ENCODE data around the gene ACTL9. TPM values are rescaled to one million over a fixed set of nuclear protein-coding genes. Genes with fewer than 3 reads are reported as not detected.
A peak's percentile ranks its signal among the peaks of the same experiment; 100 is the strongest.

ACTL9 gene
- total RNA-seq, 4 donors from 2014 or later = not detected

DNA sequence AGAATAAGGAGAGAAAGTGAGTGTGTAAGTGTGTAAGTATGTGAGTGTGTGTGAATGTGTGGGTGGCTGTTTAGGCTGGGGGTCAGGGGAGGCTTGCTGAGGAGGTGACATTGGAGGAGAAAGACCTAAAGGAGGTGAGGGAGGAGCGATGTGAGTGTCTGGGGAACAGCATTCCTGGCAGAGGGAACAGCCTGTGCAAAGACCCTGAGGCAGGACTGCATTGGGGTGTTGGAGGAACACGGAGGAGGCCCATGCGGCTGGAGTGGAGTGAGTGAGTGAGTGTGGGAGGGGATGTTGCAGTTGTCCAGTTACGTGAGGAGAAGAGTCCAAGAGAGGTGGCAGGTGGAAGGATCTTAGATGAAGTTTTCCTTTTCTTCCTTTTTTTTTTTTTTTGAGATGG is 36.3 kb downstream of the ACTL9 start:
- Histone ChIP-seq H3K36me3 (no peaks in the 10 kb centered on the region), H3K9me3 (no peaks in the 10 kb centered on the region), H3K4me3 (no peak overlapping the region), H3K27me3 (no peaks in the 10 kb centered on the region), H3K27ac (no peak overlapping the region), H3K4me1 (no peaks in the 10 kb centered on the region)
- TF ChIP-seq POLR2A (IDR thresholded peaks at IDR 0.05) = no peak
- no peak for TF ChIP-seq CTCF (IDR thresholded peaks at IDR 0.05)
- no peak for DNase-seq

- Histone ChIP-seq H3K36me3 (no peaks in the 10 kb centered on the region), H3K4me1 (peaks cover 0 to 5% (median 2%) of the 10 kb centered on the region in 4 donors), H3K27me3 (no peaks in the 10 kb centered on the region), H3K9me3 (no peaks in the 10 kb centered on the region), H3K27ac (no peak overlapping the region), H3K4me3 (no peak overlapping the region)
- no peak for DNase-seq
- no peak for TF ChIP-seq POLR2A (IDR thresholded peaks at IDR 0.05)
- no peak for TF ChIP-seq CTCF (IDR thresholded peaks at IDR 0.05)
Observed at GRCh38 chr19:8659905-8660304, 38.7 kb downstream of the ACTL9 start.

- H3K27ac ChIP-seq = no peak overlapping the region
- no peaks in the 10 kb centered on the region for H3K9me3 ChIP-seq
- no peak for DNase-seq
- H3K36me3 ChIP-seq = no peaks in the 10 kb centered on the region
- H3K27me3 ChIP-seq = no peaks in the 10 kb centered on the region
- no peak overlapping the region for H3K4me3 ChIP-seq
- no peak for TF ChIP-seq POLR2A (IDR thresholded peaks at IDR 0.05)
- H3K4me1 ChIP-seq = peaks cover 0 to 8% (median 2%) of the 10 kb centered on the region in 4 donors
Observed at GRCh38 chr19:8657869-8658268, 40.7 kb downstream of the ACTL9 start.

DNA sequence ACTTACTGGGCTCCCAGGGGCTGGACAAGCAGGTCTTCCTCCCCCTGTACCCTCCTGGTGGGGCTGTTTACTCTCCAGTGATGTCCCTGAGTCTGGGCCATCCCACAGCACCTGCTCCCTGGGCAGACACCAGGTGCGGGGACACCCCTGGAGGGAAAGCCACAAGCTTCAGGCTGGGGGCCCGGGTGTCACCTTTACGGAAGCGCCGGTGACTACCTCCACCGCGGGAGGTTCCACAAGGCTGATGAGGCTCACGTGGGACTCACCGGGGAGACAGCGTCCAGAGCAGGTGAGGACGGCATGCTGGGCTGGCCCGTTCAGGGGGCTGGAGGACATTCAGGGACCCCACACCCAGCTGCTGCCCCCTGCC is 43.3 kb downstream of the ACTL9 start:
- TF ChIP-seq POLR2A (IDR thresholded peaks at IDR 0.05) (no peak), CTCF (IDR thresholded peaks at IDR 0.05) (no peak)
- Histone ChIP-seq H3K4me3 (no peak overlapping the region), H3K4me1 (peaks cover 0 to 8% (median 2%) of the 10 kb centered on the region in 4 donors), H3K27me3 (no peaks in the 10 kb centered on the region), H3K9me3 (no peaks in the 10 kb centered on the region), H3K36me3 (no peaks in the 10 kb centered on the region), H3K27ac (no peak overlapping the region)
- no peak for DNase-seq

DNA sequence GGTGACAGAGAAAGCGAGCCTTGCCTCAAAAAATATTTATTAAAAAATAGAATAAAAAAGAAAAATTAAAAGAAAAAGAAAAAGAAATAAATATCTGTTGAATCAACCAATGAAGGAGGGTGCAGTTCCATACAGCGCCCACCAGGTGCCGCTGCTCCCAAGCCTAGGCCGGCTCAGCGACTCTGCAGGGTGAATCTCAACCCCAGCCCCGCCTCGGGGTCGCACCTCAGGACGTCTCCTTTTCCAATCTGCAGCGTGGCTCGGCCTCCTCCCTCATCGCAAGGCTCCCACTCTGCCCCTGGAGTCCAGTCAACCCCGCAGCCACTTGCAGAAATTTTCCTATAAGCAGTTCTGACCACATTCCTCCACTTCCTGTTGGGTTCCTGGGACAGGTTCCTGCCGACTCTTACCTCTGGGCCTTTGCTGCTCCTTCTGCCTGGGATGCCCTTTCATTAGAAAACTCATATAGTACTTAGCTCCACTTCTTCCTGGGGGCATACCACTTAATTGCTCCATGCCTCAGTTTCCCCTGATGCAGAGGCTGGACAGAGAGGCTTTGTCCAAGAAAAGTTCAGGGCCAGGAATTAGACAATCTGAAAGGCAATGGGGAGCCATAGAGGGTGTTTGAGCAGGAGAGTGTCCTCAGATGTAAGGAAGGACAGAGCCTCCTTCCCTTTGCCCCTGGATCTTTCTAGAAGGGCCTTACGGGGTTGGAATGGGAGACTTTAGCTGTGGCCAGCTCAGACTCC is 43.8 kb downstream of the ACTL9 start:
- no peaks in the 10 kb centered on the region for H3K9me3 ChIP-seq
- DNase-seq = peak in 2 of 3 donors; percentile 71 to 82
- no peak for TF ChIP-seq POLR2A (IDR thresholded peaks at IDR 0.05)
- peak; percentile 78 to 99 (median 88) for TF ChIP-seq CTCF (IDR thresholded peaks at IDR 0.05)

DNA sequence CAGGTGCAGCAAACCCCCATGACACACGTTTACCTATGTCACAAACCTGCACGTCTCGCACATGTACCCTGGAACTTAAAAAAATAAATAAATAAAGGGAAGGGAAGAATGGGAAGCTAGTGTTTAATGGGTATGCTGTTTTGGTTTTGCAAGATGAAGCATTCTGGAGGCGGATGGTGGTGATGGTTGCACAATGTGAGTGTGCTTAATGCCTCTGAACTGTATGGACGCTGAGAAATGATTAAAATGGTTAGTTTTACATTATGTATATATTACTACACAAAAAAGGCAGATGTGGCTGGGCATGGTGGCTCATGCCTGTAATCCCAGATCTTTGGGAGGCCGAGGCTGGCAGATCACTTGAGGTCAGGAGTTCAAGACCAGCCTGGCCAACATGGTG is 50.4 kb downstream of the ACTL9 start:
- no peak for DNase-seq
- H3K4me3 ChIP-seq = no peak overlapping the region
- no peaks in the 10 kb centered on the region for H3K9me3 ChIP-seq
- H3K4me1 ChIP-seq = no peaks in the 10 kb centered on the region
- TF ChIP-seq CTCF (IDR thresholded peaks at IDR 0.05) (no peak), POLR2A (IDR thresholded peaks at IDR 0.05) (no peak)
- no peaks in the 10 kb centered on the region for H3K36me3 ChIP-seq
- no peaks in the 10 kb centered on the region for H3K27me3 ChIP-seq
- no peak overlapping the region for H3K27ac ChIP-seq

More for the DNA sequence above, 43.8 kb downstream of the ACTL9 start:
- H3K4me1 ChIP-seq = peaks cover 0 to 8% (median 2%) of the 10 kb centered on the region in 4 donors
- no peak overlapping the region for H3K27ac ChIP-seq
- H3K27me3 ChIP-seq = no peaks in the 10 kb centered on the region
- no peaks in the 10 kb centered on the region for H3K36me3 ChIP-seq
- H3K4me3 ChIP-seq = peak overlapping the region in 1 of 4 donors; percentile 31

Other genes with a start within 250 kb of the ACTL9 start
- gene PRAM1, start 196.2 kb downstream of the ACTL9 start, total RNA-seq = 1 to 10 TPM in 3 of 4 donors, not detected in 1; 1.6 to 8.3 (median 2.7) TPM
- gene ZNF414, start 184.6 kb downstream of the ACTL9 start, total RNA-seq = 10 to 100 TPM; 12.4 to 45.2 (median 24.1) TPM
- 100 to 1,000 TPM in 1 of 4 donors, 10 to 100 TPM in 3; 10.8 to 168 (median 22.1) TPM for gene MYO1F, start 121.4 kb downstream of the ACTL9 start, total RNA-seq
- 10 to 100 TPM in 3 of 4 donors, not detected in 1; 26.5 to 92.4 (median 37.2) TPM for gene ADAMTS10, start 88.1 kb downstream of the ACTL9 start, total RNA-seq
- gene NFILZ, start 68.2 kb downstream of the ACTL9 start, total RNA-seq = not detected
- gene OR2Z1, start 22.8 kb upstream of the ACTL9 start, total RNA-seq = not detected
- gene ZNF558, start 133.5 kb upstream of the ACTL9 start, total RNA-seq = 10 to 100 TPM; 18.0 to 38.5 (median 30.2) TPM
- gene MBD3L1, start 133.6 kb upstream of the ACTL9 start, total RNA-seq = not detected